HG03457 (cell line): ENCODE data around the gene RGS3.

Source experiments
- ATAC-seq: cut with Tn5 transposase; IDR thresholded peaks from one replicate; pipeline ENCODE4 v1.9.1; 2021; ENCODE audit warnings: moderate number of reproducible peaks; ENCODE audit not compliant: unreplicated experiment

The RGS3 gene

DNA sequence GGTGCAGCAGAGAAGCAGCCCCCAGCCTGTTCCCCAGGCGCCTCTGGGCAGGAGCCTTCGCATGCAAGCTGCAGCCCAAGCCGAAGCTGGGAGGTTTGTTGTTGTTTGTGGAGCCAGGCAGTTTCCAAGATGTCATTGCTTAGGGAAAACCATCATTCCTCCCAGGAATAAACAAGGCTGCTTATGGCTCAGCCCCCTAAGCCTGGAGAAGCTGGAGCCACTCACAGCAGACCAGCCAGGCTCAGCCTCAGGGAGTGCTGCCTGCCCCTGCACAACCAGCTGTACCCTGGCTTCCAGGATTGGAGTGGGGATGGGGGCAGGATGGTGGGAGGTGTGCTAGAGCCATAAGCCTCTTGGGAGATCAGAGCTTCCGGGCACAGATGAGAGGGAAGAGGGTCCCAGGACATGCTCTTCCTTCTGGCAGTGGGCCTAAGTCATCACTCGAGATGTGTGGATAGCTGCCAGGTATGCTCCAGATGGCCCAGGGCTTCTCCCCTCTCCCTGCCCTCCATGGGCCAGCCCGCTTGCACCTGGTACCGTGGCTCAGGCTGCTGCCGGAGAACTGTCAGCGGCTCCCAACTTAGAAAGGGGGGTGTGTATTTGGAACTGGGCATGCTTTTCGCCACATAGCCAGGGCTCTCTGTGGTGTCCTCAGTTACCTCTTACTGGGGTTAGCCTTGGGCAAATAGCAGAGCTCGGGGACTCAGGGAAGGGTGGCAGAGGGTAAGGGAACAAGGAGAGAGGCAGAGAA is 105.2 kb downstream of the RGS3 start:
- no peak for ATAC-seq

DNA sequence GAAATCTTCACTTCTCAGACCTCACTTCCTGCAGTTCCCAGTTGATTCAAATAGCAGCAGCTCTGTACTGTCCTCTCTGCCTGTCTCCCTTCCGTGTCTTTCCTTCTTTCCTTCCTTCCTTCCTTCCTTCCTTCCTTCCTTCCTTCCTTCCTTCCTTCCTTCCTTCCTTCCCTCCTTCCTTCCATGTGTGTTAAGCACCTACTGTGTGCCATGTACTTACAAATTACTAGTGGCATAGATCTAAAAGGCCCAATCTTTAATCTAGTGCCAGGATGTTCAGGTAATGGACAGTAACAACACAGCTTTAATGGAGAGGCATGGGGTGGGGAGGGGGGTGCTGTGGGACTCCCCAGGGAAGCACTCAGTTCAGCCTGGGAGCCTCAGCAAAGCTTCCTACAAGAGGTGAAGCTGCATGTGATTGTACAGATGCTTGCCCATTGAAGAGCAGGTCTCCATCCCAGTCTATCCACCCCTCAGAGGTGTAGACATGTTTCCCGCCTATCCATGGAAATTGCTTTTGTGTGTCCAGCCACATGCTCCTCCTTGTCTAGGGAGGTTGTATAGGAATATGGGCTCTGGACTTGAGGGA is 106.0 kb downstream of the RGS3 start:
- ATAC-seq = no peak

DNA sequence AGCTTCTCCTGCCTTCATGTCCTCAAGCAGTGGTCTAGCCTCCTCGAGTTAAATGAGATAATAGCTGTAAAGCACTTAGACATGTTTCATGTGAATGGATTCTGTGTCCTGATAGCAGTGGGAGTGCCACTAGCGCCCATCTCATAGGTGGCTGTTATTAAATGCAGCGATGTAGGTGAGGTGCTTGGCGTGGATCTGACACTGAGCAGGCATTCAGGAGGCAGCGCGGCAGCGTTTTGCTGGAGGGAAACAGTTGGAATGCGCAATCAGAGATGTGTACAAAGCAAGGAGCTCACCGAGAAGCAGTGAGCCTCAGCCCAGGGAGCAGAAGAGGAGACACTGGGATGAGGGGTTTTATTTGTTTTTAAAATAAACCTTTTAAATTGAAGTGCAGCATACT is 106.6 kb downstream of the RGS3 start:
- no peak for ATAC-seq

DNA sequence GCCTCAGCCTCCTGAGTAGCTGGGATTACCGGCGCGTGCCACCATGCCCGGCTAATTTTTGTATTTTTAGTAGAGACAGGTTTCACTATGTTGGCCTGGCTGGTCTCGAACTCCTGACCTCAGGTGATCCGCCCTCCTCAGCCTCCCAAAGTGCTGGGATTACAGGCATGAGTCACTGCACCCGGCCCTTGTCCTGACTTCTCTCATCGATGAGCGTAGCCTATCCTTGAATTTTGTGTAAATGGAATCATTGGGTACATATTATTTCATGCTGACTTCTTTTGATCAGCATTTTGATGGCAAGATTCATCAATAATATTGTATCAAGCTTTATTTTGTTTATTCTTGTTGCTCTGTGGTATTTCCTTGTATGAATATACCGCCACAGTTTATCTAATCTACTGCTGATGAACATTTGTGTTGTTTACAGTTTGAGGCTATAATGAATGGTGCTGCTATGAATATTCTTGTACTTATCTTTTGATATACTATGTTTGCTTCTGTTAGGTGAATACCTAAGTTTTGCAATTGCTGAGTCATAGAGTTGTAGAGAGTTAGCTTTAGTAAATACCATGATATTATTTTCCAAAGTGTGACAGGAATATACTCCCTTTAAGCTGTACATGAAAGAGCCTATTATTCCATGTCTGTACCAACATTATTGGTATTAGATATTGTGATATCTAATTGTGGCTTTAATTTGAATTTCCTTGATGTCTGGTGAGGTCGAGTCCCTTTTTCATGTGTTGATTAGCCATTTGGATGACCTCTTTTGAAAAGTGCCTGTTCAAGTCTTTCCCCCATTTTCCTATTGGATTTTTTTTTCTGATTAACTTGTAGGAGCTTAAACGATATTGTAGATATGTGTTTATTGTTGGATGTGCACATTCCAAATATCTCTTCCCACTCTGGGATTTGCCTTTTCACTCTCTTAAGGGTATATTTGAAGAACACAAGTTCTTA is 107.5 kb downstream of the RGS3 start:
- no peak for ATAC-seq

DNA sequence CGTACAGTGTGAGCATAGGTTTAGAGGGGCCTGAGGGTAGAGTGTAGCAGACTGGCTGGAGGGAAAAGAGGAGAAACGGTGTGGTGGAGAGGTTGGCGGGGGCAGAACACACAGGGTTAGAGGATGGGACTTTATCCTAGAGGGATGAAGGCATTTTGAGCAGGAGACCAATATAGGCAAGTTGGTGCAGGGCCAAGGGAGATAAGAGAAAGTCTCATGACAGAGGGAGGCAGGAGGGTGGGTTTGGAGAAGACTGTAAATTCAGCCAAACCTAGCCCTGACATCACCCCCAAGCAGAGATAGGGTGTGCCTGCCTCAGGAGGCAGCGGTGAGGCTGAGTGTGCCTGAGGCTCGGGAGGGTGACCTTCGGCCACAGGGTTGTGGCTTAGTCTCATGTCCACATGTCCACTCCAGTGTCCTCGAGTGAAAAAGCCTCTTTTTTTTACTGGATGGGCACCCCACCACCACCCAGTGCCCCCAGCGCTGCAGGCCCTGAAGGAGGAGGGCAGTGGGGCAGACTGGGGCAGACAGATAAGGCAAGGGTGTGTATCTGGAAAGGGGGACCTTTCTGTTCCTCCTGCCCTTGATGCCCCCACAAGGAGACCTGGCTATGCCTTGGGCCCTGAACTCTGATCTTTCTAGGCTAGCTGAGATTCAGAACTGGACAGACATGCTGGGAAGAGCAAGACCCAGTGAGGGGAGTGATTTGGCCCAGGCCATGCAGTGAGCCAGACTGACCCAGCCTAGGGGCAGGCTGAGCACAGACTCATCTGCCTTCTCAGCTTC is 108.7 kb downstream of the RGS3 start:
- no peak for ATAC-seq

DNA sequence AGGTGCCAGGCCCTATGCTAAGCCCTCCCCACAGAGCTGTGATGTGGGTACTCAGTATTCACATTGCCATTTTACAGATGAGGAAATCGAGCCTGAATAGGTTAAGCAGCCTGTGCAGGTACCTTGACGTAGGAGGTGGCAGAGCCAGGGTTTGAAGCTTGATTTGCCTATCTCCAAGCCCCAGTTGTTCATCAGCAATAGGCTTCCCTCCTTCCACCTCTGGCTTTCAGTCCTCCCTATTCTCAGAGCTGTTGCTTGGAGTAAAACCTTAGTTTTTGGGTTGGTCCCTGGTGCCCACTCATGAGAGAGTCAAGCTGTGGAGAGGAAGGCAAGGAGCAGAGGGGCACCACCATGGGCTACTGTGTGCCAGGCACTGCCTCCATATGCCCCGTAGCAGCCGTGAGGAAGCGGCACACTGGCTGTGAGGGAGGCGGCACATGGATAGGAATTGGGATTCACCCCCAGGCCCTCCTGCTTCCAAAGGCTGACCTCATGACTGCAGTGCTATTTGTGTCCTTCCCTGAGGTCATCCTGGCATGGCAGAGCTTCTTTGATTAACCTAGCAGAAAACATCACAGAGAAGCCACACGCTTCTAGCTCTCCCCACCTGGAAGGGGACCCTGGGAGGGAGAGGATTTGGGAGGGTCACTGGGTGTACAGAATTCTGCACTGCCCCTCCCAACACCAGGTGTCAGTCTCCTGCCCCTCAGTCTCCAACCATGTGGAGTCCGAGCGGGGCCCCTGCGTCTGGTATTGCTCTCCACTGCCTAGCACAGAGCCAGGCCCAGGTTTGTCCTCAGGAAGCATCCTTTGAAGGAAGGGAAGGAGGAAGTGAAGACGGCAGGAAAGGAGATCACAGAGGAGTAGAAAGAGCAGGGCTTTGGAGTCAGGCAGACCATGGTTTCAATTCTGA is 109.8 kb downstream of the RGS3 start:
- no peak for ATAC-seq

DNA sequence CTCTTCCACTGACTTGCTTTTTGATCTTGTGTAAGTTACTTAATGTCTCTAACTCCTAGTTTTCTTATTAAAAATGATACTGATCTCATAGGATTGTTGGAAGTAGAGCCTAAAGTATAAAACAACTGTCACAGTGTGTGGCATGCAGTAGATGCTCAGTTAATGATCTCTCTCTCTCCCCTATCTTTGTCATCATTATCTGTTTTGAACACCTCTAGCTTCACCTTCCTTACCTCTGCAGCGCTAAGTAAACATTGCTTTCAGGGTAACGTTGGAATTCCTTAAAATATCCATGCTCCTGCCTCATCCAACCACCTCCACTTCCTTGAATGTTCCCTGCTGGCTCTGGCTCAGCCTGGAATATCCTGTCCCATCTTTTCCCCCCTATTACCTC is 110.4 kb downstream of the RGS3 start:
- ATAC-seq = no peak

DNA sequence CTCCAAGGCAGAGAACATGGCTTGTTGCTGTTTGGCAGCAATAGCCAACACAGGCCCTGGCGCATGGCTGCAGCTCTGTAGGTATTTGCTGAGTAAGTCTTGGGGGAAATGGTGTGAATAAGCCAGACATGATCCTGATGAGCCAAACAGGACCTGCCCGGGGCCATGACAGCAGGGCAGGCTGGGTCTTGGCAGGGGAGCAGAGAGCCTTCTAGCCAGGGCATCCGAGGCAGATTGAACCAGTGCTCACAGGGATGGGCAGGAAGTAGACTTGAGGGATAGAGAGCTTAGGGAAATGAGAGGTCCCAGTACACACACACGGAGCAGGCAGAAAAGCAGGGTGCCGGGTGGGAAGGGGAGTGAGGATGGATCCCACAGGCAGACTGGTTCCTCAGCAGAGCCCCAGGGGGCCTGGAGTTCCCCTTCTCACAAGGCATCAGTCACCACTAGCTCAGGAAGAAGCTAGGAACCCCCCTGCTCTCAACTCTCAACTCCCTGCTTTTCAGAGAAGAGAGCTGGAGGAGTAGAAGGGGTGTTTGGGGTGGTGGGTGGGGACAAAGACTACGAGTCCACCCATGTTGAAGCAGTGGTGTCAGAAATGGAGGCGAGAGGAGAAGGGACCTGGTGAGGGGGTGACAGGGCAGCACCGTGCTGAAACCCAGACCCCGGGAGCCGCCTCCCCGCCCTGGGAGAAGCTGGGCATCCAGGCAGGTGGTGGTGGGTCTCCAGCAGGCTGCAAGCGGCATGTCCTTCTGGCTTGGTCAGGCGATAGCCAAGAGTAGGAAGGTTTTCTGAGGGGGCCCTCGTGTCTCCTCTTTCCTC is 111.1 kb downstream of the RGS3 start:
- ATAC-seq = no peak

DNA sequence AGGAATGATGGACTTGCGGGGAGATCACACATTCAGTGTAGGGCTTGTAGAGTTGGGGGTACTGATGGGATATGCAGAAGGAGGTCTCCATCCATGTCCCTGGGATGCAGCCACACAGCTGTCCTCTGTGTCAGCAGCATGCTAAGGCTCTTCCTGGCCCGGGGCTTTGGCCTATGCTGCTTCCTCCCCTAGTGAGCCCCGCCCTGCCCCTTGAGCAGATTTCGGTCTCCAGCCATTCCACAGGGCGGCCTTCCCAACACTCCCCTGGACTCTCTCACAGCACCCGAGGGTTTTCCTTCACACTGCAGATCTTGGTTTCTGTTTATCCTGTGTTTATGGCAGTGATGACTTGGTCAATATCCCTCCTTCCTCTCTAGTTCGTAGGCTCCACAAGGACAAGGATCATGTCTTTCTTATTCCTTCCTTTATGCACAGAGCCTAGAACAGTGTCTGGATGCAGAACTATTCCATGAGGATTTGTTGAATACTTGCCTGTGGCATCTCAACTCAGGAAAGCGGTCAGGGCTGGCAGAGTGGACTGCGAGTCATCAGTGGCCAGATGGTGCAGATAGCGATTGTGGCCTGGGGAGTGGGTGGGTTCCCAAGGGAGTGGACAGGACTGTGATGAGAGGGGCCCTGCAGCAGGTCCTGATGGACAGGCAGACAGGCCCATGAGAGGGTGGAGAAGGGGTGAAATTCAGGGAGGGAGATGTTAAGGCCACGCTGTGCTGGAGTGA is 114.2 kb downstream of the RGS3 start:
- no peak for ATAC-seq

DNA sequence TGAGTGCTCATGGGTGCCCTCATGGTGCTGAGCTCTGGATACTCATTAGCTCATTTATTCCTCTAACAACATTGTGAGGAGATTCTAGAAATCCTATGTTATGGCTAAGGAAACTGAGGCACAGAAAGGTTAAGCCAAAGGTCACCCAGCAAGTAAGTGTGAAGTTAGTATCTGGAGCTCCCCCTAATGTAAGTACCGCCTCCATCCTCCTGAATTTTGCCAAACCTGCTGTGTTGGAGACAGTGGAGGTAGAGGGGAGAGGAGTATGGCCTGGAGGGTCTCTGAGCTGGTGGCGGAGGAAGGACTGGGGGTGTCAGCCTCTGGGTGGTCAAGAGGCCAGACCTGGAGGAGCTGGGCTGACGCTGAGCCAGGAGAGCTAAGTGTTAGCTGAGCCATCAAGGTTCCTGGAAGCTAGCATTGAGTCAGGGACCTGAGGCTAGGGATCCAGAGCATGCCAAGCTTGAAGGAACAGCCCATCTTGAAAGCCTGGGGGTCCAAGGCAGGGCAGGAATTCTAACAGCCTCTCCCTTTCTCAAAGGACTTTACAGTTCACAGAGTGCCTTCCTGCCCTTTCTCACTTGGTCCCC is 114.8 kb downstream of the RGS3 start:
- no peak for ATAC-seq

DNA sequence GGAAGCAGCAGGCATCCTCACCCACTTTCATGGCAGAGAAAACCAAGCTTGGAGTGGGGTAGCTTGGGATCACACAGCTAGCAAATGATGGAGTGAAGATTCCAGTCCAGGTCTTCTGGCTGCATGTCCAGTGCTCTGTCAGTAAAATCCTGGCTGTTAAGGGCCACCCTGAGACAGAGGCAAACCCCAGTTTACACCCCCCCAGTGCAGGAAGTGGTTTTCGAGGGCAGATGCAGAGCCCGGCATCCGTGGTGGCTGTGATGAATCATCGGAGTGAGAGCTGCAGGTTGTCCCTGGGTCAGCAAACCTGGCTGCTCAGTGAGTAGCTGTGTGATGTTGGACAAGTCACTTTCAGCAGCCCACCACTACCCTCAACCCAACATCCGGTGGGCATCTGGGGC is 115.4 kb downstream of the RGS3 start:
- ATAC-seq = peak; percentile 48

DNA sequence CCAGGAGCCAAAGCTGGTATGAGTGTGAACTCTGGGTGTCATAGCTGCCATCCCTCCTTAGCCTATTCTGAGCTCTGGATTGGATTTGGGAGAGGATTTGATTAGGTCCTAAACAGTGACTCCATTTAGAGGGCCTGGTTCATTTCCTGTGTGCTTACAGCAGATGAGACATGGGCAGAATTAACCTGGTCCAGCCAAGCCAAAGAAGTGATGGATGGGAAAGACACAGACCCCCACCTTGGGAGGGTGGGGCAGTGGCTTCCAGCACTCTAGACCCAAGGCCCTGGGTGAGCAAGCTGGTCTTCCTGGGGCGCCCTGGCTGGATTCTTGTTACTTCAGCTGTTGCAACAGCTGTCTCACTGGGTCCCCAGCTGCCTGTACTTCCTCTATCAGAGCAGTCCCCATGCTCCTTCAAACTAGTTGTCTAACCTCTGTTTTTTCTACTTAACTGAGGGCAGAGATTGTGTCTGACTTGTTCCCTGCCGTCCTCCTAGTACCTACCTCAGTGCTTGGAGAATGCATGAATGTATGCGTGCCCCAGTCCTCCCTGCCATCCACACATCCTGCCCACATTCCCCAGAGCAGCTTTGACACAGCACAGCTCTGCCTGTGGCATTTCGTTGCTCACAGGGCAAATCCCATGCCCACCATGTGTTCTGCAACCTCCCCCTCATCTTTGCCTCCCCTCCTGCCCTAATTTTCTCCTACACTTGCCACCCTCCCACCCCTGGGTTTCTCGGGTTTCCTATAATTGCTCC is 115.9 kb downstream of the RGS3 start:
- ATAC-seq = peak; percentile 15

DNA sequence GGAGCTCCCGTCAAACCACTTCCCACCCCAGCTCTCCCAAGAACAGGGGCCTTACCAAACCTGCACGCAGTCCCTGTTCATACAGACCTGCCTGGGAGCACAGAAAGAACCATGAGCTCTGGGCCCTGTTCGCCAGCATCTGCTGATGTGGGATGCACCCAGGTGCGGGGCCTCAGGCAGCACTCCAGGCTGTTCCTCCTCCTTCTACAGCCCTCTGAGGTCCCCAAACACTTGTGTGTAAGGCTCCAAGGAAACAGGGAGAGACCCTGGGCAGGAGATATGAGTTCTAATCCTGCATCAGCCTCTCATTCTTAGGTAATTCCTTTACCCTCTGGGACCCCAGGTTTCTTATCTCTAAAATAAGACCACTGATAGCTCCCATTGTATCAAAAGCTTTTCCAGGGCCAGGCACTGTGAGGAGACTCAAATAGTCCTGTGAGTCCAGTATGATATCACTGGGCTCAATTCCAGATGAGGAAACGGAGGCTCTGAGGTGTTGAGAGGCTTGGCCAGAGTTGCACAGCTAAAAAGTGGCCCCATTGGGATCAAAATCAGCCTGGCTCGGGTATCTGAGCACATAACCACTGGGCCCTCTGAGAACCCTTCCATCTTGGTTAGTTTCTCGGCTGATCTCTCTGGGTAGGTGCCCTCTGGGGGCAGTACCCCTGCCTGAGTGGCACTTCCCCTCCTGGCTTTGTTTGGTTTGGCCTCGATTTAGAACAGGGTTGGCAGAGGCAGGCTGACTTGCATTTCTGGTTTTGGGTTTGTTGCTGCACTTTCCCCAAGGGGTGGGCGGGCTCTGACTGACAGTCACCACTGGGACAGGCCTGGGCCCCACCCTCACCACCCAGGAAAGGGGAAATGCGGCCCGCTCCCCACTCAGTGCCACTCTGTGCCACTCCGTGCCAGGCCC is 116.8 kb downstream of the RGS3 start:
- no peak for ATAC-seq

DNA sequence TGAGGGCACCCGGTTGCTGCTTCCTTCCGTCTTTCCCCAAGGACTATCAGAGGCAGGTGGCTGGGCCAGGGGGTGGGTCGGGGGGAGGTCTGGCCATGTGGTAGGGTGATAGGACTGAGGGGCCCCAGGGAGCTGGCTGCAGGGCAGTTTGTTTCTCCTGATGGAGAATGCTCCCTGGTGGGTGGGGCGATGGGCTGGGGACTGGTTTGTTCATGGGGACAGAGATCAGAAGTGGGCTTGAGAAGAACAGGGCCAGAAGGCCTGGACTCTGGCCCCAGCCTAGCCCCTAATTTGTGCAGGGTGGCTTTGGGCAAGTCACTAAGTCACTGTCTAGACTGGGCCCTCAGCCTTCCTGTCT is 117.4 kb downstream of the RGS3 start:
- ATAC-seq = no peak

DNA sequence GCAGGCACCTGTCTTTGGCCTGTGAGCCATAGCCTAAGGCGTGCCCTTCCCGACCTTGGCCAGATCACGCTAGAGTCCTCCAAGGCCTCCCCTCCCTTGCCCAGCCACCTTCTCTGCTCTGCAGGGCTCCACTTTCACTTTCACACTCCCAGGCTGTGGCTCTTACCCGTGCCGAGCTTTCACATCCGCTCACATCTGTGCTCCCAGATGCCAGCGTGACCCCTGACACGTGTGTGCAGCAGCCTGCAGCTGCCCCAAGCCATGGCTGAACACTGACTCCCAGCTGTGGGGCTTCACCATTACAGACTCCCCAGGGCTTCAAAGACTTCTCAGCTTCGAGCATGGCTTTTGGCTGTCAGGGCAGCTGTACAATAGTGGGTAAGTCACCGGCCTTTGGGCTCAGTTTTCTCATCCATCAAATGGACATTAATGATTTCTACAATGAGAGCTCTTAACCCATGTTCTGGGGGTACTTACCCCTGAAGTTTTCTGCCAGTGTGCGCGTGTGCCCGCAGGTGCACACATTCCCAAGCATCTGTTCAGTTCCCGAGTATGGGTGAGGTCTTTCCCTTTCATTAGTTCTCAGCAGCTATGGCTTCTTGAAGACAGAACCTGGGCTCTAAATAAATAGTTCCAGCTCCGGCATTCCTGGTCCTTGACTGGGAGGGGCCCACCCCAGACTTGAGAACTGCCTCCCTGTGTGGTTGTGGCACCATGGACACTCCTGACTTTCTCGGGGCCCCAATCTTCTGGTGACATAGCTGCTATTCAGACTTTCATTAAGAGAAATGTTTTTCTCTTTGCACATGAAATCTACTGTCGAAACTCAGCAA is 118.6 kb downstream of the RGS3 start:
- ATAC-seq = peak; percentile 77
